Stimulated activated CD4-positive, alpha-beta T cell treated with anti-CD3 and anti-CD28 coated beads, TNF-alpha, amount 100 ng/mL, for 48 hours (primary cell): ENCODE measurements around the gene TPCN2.
A peak's percentile ranks its signal among the peaks of the same experiment; 100 is the strongest.

Experiments
- DNase-seq, 3 donors: peaks; one replicate each; pipeline ENCODE4 v3.0.0-alpha.2; 2020; ENCODE audit warnings: low read depth in 3 of 3

TPCN2 gene

GRCh38 chr11:69094111-69094914, 45.6 kb downstream of the TPCN2 start:
- DNase-seq, result no peak

- no peak for DNase-seq
Measured at GRCh38 chr11:69094915-69095290, 46.2 kb downstream of the TPCN2 start.

- no peak for DNase-seq
Measured at GRCh38 chr11:69095300-69095699, 46.6 kb downstream of the TPCN2 start.

GRCh38 chr11:69096473-69096872, 47.7 kb downstream of the TPCN2 start:
- DNase-seq, result no peak

- DNase-seq, result no peak
Measured at GRCh38 chr11:69097263-69097662, 48.5 kb downstream of the TPCN2 start.

GRCh38 chr11:69099180-69099579, 50.4 kb downstream of the TPCN2 start:
- no peak for DNase-seq

GRCh38 chr11:69100454-69101114, 51.9 kb downstream of the TPCN2 start:
- DNase-seq, result no peak

- DNase-seq, result peak; percentile 57 to 62 (median 61)
Measured at GRCh38 chr11:69101115-69101791, 52.5 kb downstream of the TPCN2 start.

GRCh38 chr11:69101792-69102695, 53.3 kb downstream of the TPCN2 start:
- DNase-seq, result no peak

- DNase-seq, result no peak
Measured at GRCh38 chr11:69102732-69103615, 54.2 kb downstream of the TPCN2 start.

- DNase-seq, result no peak
Measured at GRCh38 chr11:69104212-69104855, 55.6 kb downstream of the TPCN2 start.

- DNase-seq, result no peak
Measured at GRCh38 chr11:69104856-69105395, 56.2 kb downstream of the TPCN2 start.

- DNase-seq, result no peak
Measured at GRCh38 chr11:69105461-69106030, 56.8 kb downstream of the TPCN2 start.

GRCh38 chr11:69106031-69106811, 57.5 kb downstream of the TPCN2 start:
- no peak for DNase-seq

GRCh38 chr11:69107413-69107812, 58.7 kb downstream of the TPCN2 start:
- no peak for DNase-seq

- DNase-seq, result no peak
Measured at GRCh38 chr11:69108030-69108429, 59.3 kb downstream of the TPCN2 start.

- DNase-seq, result no peak
Measured at GRCh38 chr11:69108559-69108958, 59.8 kb downstream of the TPCN2 start.

- DNase-seq, result no peak
Measured at GRCh38 chr11:69109101-69109500, 60.4 kb downstream of the TPCN2 start.

GRCh38 chr11:69110451-69110850, 61.7 kb downstream of the TPCN2 start:
- DNase-seq, result no peak
